HepG2 (cell line): Measurements from ENCODE around the gene ANKRD65. TPM values are rescaled to one million over a fixed set of nuclear protein-coding genes. Genes with fewer than 3 reads are reported as not detected.

Source experiments
- ATM ChIP-seq: fragments of 450-650 bp; IDR thresholded peaks from 2 replicates; pipeline ENCODE4 v1.7.1; 2017; ENCODE audit warnings: mild to moderate bottlenecking, borderline replicate concordance
- CEBPB ChIP-seq: IDR thresholded peaks from 2 replicates; pipeline ENCODE4 v1.6.1; 2011; ENCODE audit warnings: low read depth, low read length, improper control_type of control experiment, borderline replicate concordance
- CREM ChIP-seq, 2 experiments: sonication (generic) in 1 of 2; formaldehyde crosslinking in 1 of 2; IDR thresholded peaks; 2 replicates each; pipeline versions ENCODE4 v1.4.0 to v1.6.1; 2016 to 2020; ENCODE audit warnings: antibody characterized with exemption in 1 of 2, mild to moderate bottlenecking in 1 of 2, missing genetic modification reagents in 1 of 2
- HINFP ChIP-seq: sonication (generic); formaldehyde crosslinking; IDR thresholded peaks from 2 replicates; pipeline ENCODE4 v1.4.0; 2020; ENCODE audit warnings: low read depth, mild to moderate bottlenecking, missing genetic modification reagents
- HNF4A ChIP-seq: sonication (generic); formaldehyde crosslinking; IDR thresholded peaks from 2 replicates; pipeline ENCODE4 v1.4.0; 2020; ENCODE audit warnings: missing genetic modification reagents
- KMT2B ChIP-seq: IDR thresholded peaks from 2 replicates; pipeline ENCODE4 v1.6.1; 2016; ENCODE audit warnings: missing genetic modification reagents, missing compliant biosample characterization
- MAFF ChIP-seq: IDR thresholded peaks from 2 replicates; pipeline ENCODE4 v1.6.1; 2011; ENCODE audit warnings: low read depth, low read length, improper control_type of control experiment
- MBNL3 ChIP-seq: fragments of 250-450 bp; sonication (Bioruptor Pico); conservative IDR thresholded peaks from 2 replicates; pipeline ENCODE4 v1.8.0; 2022; ENCODE audit warnings: mild to moderate bottlenecking, inconsistent platforms
- NAIF1 ChIP-seq: sonication (generic); formaldehyde crosslinking; IDR thresholded peaks from 2 replicates; pipeline ENCODE4 v1.5.0; 2020; ENCODE audit warnings: mild to moderate bottlenecking, missing genetic modification reagents, borderline replicate concordance
- NFYC ChIP-seq: IDR thresholded peaks from 2 replicates; pipeline ENCODE4 v1.6.1; 2016; ENCODE audit warnings: missing genetic modification reagents, missing compliant biosample characterization
- PHF20 ChIP-seq: sonication (generic); formaldehyde crosslinking; IDR thresholded peaks from 2 replicates; pipeline ENCODE4 v1.5.0; 2020; ENCODE audit warnings: mild to moderate bottlenecking, missing genetic modification reagents
- PLRG1 ChIP-seq: fragments of 450-650 bp; conservative IDR thresholded peaks from 2 replicates; pipeline ENCODE4 v1.6.1; 2016
- PLSCR1 ChIP-seq: sonication (generic); formaldehyde crosslinking; IDR thresholded peaks from 2 replicates; pipeline ENCODE4 v1.5.0; 2020; ENCODE audit warnings: missing genetic modification reagents, mild to moderate bottlenecking, borderline replicate concordance
- SOX5 ChIP-seq: IDR thresholded peaks from 2 replicates; pipeline ENCODE4 v1.6.1; 2016; ENCODE audit warnings: borderline replicate concordance
- TBX3 ChIP-seq: fragments of 450-650 bp; IDR thresholded peaks from 2 replicates; pipeline ENCODE4 v1.6.1; 2017; ENCODE audit warnings: antibody characterized with exemption, mild to moderate bottlenecking, inconsistent platforms, borderline replicate concordance
- TP53 ChIP-seq: sonication (generic); formaldehyde crosslinking; conservative IDR thresholded peaks from 2 replicates; pipeline ENCODE4 v1.4.0; 2020; ENCODE audit warnings: missing genetic modification reagents
- ZNF3 ChIP-seq: IDR thresholded peaks from 2 replicates; pipeline ENCODE4 v1.7.0; 2017; ENCODE audit warnings: inconsistent platforms
- ZNF446 ChIP-seq: sonication (generic); formaldehyde crosslinking; IDR thresholded peaks from 2 replicates; pipeline ENCODE4 v1.5.0; 2020; ENCODE audit warnings: mild to moderate bottlenecking, missing genetic modification reagents
- ZNF609 ChIP-seq: sonication (generic); formaldehyde crosslinking; IDR thresholded peaks from 2 replicates; pipeline ENCODE4 v1.4.0; 2020; ENCODE audit warnings: mild to moderate bottlenecking, missing genetic modification reagents, borderline replicate concordance
- ZNF670 ChIP-seq: sonication (generic); formaldehyde crosslinking; IDR thresholded peaks from 2 replicates; pipeline ENCODE4 v1.8.0; 2022; ENCODE audit warnings: mild to moderate bottlenecking, missing genetic modification reagents, borderline replicate concordance
- ZNF878 ChIP-seq: sonication (generic); formaldehyde crosslinking; IDR thresholded peaks from 2 replicates; pipeline ENCODE4 v1.8.1; 2023; ENCODE audit warnings: mild to moderate bottlenecking, missing genetic modification reagents, moderate library complexity
- ZNF883 ChIP-seq: sonication (generic); formaldehyde crosslinking; IDR thresholded peaks from 2 replicates; pipeline ENCODE4 v1.5.1; 2020; ENCODE audit warnings: mild to moderate bottlenecking, missing genetic modification reagents; ENCODE audit errors: not compliant biosample characterization
- polyA plus RNA-seq, 8 experiments: library from polyadenylated mRNA; depleted of rRNA in 3 of 8; stranded (reverse) in 7 of 8; unstranded in 1 of 8; fragments of >200 nt; fragmentation: Illumina TruSeq in 4 of 8; extraction: Trizol in 4 of 8; gene quantifications; 2 replicates each; pipeline versions ENCODE4 v1.2.1 to v1.2.3, GENCODE V29; 2011 to 2016; ENCODE audit warnings: low read depth in 4 of 8, missing spikeins in 1 of 8, mixed read lengths in 1 of 8; ENCODE audit not compliant: insufficient read depth in 1 of 8
- total RNA-seq, 5 experiments: library from RNA; depleted of rRNA; stranded (reverse); fragments of >200 nt; fragmentation: Illumina TruSeq; extraction: Trizol; gene quantifications; 2 replicates each; pipeline ENCODE4 v1.2.3, GENCODE V29; 2016; ENCODE audit warnings: low read depth in 1 of 5

Gene ANKRD65
- total and polyA plus RNA-seq, 2 of the 13 experiments (the other 11 are each of a cell fraction or from before 2014, with no cell fraction given): 12.1 to 30.1 TPM

GRCh38 chr1:1435106-1435903 lies 14.2 kb upstream of the ANKRD65 start, which contains the start of gene VWA1 (continued):
- TF ChIP-seq SOX5 (CRISPR knock-in tag) (0 out of 2 replicates have a peak, but pooled peaks have one; percentile 38), NAIF1 (CRISPR knock-in tag) (no peak), ZNF670 (CRISPR knock-in tag) (no peak), ZNF878 (CRISPR knock-in tag) (no peak), MAFF (no peak), HNF4A (CRISPR knock-in tag) (no peak), MBNL3 (CRISPR knock-in tag) (no peak), CREM (IDR thresholded peaks at IDR 0.05) (no peak), CREM (CRISPR knock-in tag; IDR thresholded peaks at IDR 0.05) (no peak), PLSCR1 (CRISPR knock-in tag) (no peak), ZNF883 (CRISPR knock-in tag) (peak; percentile 78), ATM (no peak), PLRG1 (no peak), NFYC (no peak), ZNF446 (CRISPR knock-in tag) (no peak), KMT2B (no peak), TP53 (CRISPR knock-in tag) (no peak), ZNF609 (no peak), ZNF3 (no peak), CEBPB (no peak), HINFP (CRISPR knock-in tag) (0 out of 2 replicates have a peak, but pooled peaks have one; percentile 59), TBX3 (no peak), PHF20 (CRISPR knock-in tag) (0 out of 2 replicates have a peak, but pooled peaks have one; percentile 39)
